Hypothalamus (tissue), 51 donors: ENCODE measurements around the gene GRIA1.
A peak's percentile ranks its signal among the peaks of the same experiment; 100 is the strongest.
"Not testable (repeated sequence)": the region's sequence is repeated elsewhere in the genome, so short reads cannot be mapped to it uniquely, and the experiment has no call there.

ENCODE experiments used
- DNase-seq, 51 donors: peaks; one replicate each; lab custom pipeline; 2025; lab: John Stamatoyannopoulos, UW

GRIA1 gene

GRCh38 chr5:153807801-153808200 lies 317.3 kb downstream of the GRIA1 start:
- no peak for DNase-seq

- DNase-seq: no peak
These were observed 318.7 kb downstream of the GRIA1 start for GRCh38 chr5:153809166-153809565.

DNA sequence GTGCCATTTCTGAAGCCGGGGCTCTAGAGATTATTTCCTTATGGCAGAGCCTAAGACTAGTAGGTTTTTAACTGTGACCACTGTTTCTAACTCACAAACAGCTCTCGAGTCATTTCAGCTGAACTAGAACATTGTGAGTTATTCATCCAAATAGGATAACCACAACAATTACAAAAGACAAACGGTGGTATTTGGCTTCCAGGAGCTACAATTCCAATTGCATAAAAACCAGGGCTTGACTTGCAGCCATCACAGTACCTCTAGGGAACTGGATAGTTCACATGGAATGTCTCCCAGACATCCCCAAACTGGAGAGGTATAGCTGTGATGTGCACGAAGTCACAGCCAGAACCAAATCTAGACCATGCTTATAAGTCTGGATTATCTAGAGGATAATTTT lies 323.4 kb downstream of the GRIA1 start:
- no peak for DNase-seq

- DNase-seq: no peak
These were observed 326.4 kb downstream of the GRIA1 start for GRCh38 chr5:153816870-153817269.

GRCh38 chr5:153818626-153819025 lies 328.2 kb downstream of the GRIA1 start:
- no peak for DNase-seq

- no peak for DNase-seq
These were observed 332.6 kb downstream of the GRIA1 start for GRCh38 chr5:153823036-153823435.

DNA sequence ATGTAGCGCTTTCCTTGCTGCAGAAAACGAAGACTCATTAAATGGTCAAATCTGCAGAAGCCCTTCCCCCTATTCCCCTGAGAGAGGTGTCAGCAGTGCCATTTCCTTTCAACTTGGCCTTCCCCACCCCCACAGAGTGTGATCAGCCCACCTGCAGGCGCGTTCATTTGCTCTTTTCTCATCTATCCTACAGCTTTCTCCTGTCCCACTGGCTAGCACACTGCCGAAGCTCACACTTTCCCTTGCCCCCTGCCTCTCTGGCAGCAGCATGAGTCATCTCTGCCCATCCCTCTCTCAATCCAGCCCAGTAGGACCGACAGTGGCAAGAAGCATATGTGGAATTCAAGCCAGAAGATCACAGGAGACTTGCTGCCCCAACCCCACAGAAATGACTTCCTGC lies 334.4 kb downstream of the GRIA1 start:
- DNase-seq: no peak

DNA sequence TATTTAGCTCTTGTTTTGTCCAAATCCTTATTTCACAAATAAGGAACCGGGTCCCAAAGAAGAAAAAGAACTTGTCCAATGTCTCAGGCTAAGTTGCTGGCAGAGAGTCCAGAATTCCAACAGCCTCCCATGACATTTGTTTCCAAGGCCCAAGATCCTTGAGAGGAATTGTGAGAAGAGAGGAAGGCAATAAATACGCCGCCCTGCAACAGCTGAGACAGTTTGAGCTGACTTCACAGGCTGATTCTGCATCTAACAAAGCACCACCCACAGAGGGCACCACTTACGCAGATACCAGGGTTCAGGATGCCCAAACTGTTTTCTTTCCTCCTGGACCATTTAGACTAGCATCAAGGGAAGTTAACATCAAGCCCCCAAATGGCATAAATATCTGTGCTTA lies 336.9 kb downstream of the GRIA1 start:
- DNase-seq: peak in 19 of 51 donors; percentile 2 to 57 (median 28)

- no peak for DNase-seq
These were observed 339.1 kb downstream of the GRIA1 start for GRCh38 chr5:153829510-153830065.

GRCh38 chr5:153831973-153832372 lies 341.5 kb downstream of the GRIA1 start:
- DNase-seq: no peak

DNA sequence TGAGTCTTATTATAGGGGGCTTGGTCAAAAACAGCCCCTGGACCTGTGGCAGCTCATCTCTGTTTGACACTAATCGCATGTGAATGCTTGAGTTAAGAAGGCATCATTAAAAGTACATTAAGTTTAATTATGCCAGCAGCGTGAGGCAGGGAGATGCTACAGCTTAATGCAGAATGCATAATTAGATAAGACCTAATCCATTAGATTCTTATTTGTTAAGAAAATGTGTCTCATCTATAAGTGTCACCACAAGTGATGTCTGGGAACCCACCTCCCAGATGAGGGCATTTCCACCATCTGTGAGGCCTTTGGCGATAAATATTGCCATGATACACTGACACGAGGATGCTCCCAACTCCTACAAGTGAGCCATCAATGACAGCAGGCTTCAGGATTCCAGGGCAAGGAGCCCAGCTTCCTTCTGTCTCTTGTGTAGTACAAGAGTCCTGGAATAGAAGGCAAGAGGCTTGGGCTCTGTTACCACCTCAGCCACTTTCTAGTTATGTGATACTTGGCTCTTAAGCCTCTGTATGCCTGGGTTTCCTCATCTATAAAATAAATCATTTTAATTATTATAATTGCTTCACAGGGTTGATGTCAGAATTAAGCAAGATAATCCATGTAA lies 345.5 kb downstream of the GRIA1 start:
- DNase-seq: no peak

DNA sequence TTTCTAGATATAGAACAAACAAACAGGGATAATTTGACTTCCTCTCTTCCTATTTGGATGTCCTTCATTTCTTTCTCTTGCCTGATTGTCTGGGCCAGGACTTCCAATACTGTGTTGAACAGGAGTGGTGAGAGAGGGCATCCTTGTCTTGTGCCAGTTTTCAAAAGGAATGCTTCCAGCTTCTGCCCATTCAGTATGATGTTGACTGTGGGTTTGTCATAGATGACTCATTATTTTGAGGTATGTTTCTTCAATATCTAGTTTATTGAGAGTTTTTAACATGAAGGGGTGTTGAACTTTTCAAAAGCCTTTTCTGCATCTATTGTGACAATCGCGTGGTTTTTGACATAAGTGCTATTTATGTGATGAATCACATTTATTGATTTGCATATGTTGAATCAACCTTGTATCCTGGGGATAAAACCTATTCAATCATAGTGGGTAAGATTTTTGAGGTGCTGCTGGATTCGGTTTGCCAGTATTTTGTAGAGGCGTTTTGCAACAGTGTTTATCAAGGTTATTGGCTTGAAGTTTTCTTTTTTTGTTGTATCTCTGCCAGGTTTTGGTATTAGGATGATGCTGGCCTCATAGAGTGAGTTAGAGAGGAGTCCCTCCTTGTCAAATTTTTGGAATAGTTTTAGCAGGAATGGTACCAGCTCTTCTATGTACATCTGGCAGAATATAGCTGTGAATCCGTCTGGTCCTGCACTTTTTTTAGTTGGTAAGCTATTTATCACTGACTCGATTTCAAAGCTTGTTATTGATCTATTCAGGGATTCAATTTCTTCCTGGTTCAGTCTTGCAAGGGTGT lies 359.0 kb downstream of the GRIA1 start:
- not testable (repeated sequence) for DNase-seq

DNA sequence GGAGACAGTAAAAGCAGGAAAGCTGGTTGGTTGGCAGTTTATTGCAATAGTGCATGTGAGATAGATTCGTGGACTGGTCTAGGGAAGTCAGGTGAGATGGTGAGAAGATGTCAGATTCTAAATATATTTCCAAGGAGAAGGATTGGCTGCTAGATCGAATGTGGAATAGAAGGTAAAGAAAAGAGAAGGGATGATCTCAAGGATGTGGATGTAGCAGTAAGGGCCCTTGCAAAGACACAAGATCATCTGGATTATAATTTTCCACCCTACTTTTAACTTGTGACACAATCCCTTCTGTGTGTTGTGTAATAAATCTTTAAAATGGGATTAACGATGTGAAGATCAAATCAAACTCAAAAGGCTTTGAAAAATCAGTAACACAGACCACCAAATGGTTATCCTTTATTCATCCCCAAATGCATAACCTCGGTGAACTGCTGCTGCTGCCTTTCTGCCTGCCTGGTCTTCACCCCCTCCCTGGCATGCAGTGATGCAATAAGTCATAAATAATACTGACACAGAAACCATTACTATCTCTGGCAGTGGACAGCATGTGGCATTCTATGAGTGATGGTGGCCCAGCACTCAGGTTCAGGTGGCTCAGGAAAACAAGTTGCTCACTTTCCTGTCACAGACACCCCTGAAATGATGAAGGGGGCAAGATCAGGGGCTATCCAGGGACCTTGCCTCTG lies 369.9 kb downstream of the GRIA1 start:
- DNase-seq: no peak

- not testable (repeated sequence) for DNase-seq
These were observed 372.4 kb downstream of the GRIA1 start for GRCh38 chr5:153862906-153863305.
